Measurements from ENCODE around the gene AP2A2.

Gene AP2A2

DNA sequence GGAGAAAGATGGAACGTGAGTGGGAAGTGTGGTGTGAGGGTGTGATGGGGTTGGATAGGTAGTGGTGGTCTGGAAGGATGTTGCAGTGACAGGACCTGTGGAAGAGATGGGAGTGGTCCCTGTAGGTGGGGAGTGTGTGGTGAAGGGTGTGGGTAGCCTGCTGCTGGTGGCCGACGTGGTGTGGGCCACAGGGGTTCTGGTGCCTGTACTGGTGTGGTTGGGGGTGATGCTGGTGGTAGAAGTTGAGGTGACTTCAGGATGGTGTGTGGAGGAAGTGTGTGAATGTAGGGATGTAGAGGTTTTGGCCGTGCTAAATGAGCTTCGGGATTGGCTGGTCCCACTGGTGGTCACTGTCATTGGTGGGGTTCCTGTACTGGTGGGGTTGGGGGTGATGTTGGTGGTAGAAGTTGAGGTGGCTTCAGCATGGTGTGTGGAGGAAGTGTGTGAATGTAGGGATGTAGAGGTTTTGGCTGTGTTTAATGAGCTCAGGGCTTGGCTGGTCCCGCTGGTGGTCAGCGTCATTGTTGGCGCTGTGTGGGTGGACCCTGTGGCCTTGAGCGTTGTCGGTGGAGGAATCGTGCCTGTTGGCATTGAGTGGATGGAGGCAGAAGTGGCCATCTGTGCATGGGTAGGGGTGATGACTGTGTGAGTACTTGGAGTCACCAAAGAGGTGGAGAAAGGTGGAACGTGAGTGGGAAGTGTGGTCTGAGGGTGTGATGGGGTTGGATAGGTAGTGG lies 91.8 kb downstream of the AP2A2 start:
- no peak for DNase-seq

DNA sequence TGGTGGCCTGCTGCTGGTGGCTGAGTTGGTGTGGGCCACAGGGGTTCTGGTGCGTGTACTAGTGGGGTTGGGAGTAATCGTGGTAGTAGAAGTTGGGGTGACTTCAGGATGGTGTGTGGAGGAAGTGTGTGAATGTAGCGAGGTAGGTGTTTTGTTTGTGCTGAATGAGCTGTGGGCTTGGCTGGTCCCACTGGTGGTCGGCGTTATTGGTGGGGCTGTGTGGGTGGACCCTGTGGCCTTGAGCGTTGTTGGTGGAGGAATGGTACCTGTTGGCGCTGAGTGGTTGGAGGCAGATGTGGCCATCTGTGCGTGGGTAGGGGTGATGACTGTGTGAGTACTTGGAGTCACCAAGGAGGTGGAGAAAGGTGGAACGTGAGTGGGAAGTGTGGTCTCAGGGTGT lies 92.4 kb downstream of the AP2A2 start:
- no peak for DNase-seq

DNA sequence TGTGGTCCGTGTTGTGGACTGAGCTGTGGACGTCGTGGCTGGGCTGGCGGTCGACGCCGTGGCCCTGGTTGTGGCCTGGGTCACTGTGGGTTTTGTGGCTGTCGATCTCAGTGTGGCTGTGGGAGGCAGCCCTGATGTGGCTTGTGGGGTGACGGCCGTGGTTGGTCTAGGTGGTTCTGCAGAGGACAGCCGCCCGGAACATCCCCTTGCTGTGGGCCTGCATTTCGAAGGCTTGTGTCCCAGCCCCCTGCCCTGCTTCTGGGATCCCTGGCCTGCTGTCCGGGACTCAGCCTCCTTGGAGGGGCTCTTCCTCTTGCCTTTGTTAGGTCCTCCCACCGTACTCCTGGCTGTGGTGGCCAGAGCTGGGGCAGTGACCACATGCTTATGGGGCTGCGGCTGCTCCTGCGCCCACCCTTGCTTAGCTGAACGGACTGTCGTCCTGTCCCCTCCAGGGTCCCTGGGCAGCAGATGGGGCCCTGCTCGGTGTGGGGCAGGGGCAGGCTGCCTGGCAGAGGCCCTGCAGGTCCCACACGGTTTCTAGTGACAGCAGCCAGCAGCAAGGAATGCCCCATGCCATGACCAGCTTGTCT lies 93.7 kb downstream of the AP2A2 start:
- no peak for DNase-seq

DNA sequence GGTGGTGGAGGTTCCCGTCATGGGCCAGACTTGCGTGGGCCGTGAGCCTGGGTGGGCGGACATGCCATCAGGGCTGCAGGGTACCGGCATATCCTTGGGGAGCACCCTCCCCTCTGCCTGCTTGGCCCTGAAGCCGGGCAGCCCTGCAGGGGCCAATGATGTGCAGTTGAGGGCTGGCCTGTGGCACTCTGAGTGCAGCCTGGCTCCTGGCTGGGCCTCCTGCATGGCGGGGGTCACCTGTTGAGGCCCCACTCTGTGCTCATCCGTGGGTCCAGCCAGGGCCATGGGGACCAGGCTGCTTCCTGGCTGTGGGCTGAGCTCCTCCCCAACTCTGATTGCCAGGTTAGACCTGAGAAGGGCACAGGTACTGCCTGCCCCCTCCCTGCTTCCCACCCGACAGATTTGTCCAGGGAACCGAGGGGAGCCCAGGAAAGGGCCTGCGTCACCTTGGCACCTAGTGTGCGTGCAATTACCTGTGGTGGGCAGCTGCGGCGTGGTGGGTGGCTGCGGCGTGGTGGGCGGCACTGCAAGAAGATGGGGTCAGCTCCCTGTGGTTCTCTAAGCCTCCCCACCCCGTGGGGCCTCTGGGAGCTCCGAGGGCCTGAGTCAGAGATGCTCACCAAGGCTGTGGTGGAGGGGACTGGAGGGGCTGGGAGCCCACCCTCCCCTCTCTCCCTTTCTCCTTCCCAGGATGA lies 94.7 kb downstream of the AP2A2 start:
- DNase-seq: no peak

DNA sequence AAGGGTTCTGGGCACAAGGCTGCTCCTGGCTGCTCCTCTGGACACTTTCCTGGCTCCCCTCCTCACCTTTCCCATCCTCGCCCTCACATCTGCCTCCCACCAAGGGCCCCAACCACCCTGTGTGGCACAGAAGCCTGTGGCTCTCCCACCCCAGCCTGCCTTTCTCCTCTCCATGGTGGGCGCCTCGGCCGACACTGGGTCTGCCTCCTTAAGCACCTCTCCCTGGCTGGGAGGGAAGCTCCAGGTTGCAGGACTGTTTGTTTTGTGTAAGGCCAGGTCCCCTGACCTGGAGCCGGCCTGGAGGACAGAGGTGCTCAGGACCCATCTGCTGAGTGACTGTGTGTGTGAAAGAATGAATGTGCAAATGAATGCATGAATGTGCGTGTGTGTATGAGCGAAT lies 96.7 kb downstream of the AP2A2 start:
- DNase-seq: no peak

DNA sequence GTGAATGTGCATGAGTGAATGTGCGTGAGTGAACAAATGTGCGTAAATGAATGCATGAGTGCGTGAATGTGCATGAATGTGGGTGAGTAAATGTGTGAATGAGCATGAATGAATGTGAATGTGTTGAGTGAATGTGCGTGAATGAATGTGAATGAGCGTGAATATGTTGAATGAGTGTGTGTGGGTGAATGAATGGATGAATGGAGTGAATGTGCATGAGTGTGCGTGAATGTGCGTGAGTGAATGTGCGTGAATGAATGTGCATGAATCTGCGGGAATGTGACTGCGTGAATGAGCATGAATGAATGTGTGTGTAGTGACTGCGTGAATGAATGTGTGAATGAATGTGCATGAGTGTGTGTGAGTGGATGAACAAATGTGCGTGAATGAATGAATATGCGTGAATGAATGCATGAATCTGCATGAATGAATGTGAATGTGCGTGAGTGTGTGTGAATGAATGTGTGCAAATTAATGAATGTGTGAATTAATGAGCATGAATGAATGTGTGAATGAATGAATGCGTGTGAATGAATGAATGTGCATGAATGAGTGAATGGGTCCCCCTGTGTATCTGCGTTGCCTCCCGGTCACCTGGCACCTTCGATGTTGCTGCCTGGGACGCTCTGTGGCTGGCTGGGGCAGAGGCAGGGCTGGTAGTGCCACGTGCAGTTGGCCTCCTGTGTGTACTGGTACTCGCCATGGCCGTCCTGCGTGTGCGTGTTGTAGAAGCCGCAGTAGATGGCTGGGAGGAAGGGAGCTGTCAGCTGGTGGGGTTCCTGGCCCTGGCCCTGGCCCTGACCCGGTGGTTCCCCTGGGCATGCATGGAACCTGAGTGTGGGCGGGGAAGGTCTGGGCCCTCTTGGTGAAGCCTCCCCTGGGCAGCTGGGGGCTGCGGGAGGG lies 97.5 kb downstream of the AP2A2 start:
- DNase-seq: no peak

DNA sequence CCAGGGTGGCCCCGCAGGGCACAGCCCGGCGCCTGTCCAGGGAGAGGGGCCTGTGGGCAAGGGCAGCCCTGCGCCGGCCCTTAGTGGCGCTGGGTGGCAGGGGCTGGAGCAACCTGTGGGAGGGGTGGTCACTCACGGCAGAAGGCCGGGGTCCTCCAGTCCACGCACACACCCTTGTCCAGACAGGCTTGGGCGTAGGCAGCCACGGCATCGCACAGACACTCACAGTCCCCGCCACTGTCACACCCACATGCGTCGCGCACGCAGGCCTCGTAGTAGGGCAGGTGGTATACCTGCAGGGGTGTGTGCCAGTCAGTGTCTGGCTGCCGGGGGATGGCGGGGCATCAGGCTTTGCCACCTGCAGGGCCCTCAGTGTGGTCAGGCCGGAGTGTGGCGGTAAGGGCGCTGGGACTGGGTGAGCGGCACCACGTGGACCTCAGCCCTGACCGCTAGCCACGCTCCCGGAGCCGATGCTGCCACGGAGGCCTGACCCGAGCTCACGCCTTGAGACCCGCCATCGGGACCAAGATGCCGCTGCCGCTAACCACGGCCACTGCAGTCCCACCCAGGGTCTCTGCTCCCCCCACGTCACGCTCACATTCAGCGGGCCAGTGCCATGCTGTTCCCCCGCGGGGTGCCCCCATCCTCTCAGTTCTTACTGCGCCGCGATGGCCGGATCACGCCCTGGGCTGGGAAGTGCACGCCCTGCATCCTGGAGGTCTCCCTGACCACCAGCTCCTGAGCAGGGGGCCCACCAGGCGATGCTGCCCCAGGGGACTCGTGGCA lies 98.3 kb downstream of the AP2A2 start:
- DNase-seq: no peak

DNA sequence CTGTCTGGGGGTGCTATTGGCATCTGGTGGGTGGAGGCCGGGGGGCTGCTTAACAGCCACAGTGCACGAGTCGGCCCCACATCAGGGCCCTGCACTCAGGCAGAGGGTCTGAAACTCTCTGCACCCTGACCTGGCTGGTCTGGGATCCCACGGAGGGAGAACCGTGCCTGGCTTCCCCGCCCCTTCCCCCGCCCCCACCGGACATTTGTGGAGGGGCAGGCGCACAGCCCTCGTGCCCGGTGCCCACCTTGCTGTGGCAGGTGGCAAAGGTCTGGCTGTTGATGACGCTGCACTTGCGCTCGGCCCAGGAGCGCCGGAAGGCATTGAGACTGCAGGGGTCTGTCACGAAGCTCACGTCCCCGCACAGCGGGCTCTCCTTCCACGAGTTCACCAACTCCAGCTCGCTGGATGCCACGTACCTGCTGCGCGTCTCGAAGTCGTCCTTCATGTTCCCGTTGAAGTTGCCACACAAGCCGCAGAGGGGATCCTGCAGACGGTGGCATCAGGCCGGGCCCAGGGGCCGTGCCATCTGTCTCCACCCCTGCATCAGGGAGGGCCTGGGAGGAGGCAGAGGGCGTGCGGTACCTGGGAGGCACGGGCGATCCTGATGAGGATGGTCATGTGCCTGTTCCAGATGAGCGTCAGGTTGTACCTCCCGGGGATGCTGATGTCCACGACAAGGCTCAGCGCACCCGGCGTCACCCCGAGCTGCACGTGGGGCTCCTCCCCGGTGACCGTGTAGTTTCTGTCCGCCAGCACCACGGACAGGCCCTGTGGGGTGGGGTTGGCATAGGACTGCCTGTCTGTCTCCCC lies 99.1 kb downstream of the AP2A2 start:
- DNase-seq: no peak

DNA sequence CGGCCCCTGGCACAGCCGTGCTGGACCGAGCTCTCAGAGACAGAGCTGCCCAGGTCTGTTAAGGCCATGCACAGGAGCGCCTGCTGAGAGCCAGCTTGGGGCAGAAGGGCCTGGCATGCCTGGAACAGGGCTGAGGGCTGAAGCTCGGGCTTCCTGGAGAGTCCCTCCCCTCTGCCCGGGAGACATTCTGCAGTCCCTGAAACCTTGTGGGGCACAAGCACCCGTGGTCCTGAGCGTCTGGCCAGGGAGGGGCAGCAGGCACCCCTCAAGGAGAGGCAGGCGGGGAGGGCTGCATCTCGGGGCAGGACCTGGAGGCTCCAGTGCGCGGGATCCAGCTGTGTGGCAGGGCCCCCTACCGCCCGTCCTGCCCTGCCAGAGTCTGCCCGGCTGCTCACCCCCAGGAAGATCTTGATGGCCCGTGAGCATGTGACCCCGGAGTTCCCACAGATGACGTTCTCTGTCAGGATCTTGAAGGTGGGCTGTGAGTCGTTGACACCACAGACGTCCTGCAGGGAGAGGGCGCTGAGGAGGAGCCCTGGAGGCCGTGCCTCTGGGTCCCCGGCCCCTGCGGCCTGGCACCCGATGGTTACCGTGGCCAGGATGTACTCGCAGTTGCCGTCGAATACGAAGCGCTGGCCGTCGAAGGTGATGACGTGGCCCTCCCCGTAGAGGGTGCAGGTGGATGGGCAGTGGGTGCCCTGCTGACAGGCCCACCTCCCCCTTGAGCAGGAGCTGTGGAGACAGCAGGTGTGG lies 99.9 kb downstream of the AP2A2 start:
- DNase-seq: no peak

DNA sequence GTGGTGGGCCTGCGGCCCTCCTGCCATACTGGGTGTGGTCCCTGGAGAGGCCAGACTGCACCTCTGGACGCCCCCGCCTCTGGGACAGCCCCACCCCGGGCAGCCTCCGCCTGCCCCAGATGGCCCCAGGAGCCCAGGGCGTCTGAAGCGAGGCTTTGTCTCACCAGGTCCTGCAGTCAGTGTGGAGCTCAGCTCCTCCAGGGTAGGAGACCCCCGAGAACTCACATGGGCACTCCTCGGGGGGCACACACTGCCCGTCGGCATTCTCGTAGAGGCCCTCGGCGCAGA lies 100.4 kb downstream of the AP2A2 start:
- DNase-seq: no peak

DNA sequence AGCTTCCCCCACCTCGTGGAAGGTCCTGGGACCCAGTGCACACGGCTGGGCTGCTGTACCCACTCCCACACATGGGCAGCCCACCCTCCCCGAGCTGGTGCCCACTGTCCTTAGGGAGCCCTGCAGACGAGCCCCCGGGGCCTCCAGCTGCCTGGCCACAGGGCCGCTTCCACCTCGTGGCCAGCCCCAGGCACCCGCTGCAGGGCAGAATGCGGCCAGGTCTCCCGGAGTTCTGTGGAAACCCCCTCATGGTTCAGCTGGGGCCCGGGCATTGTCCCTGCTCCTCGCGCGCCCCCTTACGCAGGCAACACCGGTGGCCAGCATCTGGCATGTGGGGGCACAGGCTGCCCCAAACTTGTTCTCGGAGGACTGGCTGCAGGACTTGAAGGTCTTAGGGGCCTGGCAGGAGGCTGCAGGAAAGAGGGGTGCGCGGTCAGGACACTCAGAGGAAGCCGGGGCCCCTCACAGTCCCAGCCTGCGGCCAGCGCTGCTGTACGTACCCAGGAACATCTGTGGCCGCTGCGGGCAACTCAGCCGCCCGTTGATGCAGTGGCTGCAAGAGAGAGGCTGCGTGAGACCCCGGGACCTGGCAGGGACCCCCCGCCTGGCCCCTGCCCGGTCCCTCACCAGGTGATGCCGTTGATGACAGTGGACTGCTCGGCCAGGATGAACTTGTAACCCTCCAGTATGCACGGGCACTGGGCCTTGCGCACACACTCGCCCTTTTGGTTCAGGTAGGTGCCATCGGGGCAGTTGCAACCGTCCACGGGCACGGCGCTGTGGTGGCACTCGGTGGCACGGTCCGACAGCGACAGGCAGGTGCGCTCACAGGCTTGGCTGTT lies 101.2 kb downstream of the AP2A2 start:
- DNase-seq: no peak

DNA sequence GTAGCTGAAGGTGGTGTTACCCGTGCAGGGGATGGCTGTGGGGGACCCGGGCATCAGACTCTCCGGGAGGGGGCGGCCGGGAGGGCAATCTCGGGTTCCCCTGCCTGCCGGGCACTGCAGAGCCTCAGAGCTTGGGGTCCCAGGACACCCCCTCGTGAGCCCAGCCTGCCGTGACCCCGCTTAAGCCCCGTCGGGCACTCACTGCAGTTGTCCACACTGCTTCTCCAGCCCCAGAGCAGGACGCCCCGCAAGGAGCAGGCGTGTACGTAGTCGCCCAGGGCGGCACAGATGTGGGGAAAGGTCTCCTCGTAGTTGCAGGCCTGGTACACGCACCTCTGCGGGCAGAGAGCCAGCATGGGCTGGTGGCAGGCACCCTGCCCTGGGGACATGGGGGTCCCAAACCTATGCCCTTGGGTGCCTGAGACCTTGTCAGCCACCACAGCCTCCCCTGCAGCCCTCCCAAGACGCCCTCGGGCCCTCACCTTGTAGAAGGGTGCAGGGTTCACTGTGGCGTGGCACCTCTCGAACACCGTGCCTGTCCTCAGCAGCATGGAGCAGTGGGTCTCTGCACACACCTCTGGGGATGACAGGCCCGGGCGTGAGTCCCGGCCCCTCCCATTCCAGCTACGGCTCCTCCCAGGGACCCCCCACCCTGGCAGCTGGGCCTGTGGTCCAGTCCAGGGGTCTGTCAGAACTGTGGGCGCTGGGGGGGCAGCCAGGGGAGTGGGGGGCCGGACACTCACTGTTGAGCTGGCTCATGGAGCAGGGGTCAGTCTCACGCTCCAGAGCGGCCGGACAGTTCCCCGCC lies 102.0 kb downstream of the AP2A2 start:
- DNase-seq: no peak

DNA sequence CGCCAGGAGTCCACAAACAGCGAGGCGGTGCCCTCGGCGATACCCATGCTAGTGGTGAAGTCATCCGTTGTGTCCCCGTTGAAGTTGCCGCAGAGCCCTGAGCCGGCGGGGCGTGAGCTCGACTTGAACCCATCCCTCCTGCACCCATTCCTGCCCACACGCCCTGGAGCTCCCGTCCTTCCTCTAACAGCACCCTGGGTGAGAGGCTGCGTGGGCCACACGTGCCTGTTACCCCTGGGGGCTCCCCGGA lies 102.5 kb downstream of the AP2A2 start:
- no peak for DNase-seq

DNA sequence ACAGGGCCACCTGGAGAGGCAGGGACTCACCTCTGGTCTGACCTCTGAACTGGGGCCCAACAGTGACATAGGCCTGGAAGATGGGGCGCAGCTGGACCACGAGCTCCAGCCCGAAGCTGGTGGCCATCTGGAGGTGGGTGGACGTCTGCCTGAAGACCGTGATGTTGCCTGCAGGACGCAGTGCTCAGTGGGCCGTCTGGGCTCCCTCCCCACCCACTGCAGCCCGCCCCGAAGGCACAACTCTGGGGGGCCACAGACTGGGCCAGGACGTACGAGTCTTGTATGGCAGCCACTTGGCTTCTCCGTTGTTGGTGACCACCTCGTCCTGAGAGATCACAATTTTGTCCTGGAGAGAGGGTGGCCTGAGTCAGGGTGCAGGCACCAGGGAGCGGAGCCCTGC lies 102.9 kb downstream of the AP2A2 start:
- no peak for DNase-seq

DNA sequence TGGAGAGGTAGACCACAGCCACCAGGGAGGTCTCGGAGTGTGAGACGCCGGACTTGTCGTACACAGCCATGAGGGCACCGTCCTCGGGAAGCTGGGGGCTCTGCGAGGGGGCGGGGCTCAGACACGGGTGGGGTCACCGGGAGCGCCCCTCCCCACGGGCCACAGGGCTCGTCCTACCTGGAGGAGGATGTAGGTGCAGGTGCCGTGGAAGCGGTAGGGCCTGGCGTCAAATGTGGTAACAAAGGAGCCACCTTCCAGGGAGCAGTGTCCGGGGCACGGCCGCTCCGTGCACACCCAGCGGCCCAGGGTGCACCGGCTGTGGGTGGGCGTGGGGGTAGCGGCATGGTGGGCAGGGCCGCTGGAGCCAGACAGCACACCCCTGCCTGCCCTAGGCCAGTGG lies 103.4 kb downstream of the AP2A2 start:
- no peak for DNase-seq

DNA sequence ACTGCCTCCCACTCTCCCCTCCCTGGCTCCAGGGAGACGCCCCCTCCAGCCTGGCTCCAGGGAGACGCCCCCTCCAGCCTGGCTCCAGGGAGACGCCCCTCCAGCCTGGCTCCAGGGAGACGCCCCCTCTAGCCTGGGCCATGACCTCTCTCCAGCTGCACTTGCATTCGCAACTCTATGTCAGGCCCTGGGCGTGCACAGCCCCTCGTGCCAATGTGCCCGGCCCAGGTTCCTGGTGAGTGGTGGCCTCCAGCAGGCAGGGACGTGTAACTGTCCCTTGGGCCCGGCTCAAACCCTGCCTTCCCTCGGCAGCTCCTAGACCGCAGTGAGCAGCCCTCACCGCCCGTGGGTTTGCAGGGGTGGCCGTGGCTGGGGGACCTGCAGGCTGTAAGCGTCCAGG lies 104.0 kb downstream of the AP2A2 start:
- DNase-seq: no peak

DNA sequence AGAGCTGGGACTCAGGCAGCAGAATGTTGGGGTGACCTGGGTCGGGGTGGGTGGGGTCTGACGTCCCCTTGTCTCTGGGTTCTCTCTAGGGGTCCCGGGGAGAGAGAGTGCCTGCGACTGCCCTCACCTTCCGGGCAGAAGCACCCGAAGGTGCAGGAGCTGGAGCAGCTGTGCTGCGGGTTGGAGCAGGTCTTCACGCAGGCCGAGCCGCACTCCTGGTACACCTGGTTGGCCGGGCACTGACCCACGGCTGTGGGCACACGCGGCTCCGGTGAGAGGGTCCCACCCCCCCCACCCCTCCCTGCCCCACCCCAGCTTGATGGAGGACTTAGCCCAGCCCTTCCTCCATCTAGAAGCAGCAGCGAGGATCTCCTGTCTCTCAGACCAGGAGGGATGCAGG lies 104.4 kb downstream of the AP2A2 start:
- no peak for DNase-seq

DNA sequence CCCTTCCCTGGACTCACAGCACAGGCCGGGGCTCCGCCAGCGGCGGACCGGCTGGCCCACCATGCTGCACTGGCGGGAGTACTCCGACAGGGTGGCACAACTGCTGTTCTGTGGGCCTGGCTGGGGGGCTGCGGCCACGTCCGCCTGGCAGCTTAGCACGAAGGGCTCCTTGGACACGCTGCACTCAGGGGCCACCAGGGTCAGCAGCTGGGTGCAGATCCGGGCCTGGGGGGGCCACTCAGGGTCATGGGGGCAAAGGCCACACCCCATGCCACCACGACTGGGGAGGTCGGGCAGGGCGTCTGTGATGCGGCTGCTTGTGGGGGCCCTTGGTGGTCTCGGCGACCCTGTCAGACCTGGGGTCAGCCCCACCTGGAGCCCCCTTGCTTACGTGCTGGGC lies 104.9 kb downstream of the AP2A2 start:
- DNase-seq: no peak

DNA sequence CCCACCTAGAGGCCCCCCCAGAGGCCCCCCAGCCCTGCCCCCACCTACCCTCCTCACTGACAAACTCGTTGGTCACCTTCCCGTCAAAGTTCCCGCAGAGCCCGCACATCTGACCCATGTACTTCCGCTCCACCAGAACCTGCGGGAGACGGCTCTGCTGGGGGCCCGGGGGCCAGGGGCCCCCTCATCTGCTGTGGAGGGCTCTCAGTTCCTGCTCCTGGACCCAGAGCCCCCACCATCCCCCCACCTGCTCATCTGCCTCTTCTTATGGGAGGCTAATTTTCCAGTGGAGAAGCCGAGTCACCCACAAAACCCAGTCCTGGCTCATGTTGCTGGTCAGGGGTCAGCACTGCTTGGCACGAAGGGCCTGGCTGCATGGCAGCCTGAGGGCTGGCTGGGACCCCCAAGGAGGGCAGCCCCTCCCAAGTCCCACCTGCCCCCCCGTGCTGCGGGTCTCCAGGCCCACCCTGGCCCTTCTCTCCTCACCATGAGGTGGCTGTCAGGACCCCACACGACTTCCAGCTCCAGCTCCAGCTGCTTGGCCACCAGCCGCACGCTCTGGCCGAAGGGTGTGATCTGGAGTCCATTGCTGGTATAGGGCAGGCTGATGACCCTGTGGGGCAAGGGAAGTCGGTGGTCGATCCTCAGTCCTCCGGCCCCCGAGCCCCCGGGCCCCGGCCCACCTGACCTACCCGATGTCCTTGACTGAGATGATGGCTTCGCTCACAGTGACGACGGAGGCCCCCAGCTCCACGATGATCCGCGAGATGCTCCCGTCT lies 105.6 kb downstream of the AP2A2 start:
- DNase-seq: no peak
